ENCODE data around the gene EME2.
"Not testable (repeated sequence)": the region's sequence is repeated elsewhere in the genome, so short reads cannot be mapped to it uniquely, and the experiment has no call there.

EME2 gene

GRCh38 chr16:1791943-1792812, 19.6 kb downstream of the EME2 start:
- no peak for DNase-seq

DNA sequence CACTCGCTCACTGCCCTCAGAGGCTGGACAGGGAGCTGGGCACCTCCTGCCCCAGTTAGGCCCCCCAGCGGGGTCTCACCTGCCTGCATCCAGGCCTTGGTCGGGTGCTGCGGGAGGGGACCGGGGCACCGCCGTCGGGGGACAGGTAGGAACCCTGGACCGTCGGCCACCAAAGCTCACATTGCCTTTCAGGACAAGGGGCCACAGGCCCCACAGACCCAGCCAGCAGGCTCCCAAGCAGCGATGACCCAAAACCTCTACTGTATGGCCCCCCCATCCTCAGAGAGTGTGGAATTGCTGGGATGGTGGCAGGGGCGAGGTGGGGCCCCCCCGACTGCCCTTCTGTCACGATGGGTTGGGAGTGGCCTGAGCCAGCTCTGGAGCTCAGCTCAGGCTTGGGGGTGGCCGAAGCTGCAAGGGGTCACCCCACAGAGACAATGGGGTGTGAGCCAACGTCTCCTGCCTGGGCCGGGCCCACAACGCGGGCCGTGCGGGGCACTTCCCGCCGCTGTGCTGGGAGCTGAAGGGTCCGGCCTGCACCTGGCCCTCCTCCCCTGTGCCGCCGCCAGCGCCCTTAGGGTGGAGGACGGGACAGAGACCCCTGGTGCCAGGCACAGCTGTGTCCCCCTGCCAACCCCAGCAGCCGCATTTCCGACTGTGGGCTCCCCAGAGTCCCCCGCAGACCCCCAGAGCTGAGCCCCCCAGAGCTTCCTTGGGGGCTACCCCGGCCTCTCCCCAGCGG, 20.4 kb downstream of the EME2 start:
- DNase-seq: no peak

DNA sequence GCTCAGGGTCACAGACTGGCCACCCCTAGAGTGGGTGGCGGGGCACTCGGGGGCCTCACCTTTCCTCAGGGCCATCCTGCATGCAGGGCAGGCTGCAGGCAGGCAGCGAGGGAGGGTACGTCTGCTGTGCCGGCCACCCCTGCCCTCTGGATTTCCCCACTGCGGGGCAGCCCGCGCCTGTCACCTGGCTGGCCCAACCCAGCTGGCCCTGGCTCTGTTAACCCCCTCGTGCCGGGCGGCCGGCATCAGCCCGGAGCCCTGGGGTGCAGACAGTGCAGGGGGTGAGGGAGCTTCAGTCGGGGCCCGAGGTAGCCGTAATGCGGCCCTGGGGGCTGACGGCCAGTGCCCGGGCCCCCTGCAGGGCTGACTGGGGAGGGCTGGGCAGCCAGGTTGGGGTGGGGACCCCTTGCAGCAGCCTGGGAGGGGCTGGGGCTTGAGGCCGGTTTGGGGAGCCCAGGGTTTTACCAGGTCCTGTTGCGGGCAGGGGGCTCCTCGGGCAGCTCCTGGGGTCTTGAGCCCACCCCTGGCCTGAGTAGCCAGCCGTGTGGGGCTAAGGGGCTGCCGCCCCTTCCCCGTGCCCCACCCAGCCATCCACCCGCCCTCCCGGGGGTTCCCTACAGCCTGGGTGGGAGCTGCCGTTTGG, 21.1 kb downstream of the EME2 start, which contains the start of gene IGFALS:
IGFALS (minus strand) TSS at position 128 of the 643 bp plus-strand sequence; CDS start at position 75, 53 bp downstream.
- no peak for DNase-seq

DNA sequence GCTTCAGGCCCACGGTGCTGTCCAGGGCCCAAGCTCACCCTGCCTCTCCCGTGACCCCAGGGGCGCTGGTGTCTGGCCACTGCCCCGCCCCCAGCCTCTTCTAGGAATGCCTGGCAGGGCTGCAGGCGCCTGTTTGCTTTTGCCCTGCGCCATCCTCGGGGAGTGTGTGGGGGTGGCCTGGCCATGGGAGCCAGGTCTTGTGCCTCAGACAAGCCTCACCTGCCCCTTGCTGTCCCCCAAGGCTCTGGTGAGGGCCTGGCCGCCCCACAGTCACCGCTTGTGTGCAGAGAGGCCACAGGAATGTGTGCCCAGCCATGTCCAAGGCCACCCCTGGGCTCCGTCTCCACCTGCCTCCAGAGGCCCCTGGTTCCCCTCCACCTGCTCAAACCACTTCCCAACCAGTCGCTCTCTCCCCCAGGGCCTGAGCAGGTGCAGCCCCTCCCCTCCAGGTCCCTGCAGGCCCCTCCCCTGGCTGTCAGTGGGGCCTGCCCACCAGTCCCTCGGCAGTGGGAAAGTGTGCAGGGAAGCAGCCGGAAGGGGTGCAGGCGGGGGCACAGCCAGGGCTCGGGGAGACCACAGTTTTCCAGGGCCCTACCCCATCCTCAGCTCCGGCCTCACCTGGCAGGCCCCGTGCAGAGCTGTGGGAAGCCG, 21.7 kb downstream of the EME2 start:
- DNase-seq: peak; percentile 1

GRCh38 chr16:1794908-1795666, 22.5 kb downstream of the EME2 start:
- DNase-seq: no peak

DNA sequence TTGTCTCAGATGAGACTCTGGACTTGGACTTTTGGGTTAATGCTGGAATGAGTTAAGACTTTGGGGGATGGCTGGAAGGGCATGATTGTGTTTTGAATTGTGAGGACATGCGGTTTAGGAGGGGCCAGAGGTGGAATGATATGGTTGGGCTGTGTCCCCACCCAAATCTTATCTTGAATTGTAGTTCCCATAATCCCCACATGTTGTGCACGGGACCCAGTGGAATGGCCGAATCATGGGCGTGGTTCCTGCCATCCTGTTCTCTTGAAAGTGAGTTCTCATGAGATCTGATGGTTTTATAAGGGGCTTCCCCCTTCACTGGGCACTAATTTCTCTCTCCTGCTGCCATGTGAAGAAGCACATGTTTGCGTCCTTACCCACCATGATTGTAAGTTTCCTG, 26.7 kb downstream of the EME2 start:
- not testable (repeated sequence) for DNase-seq

GRCh38 chr16:1800701-1801100, 28.1 kb downstream of the EME2 start:
- no peak for DNase-seq

DNA sequence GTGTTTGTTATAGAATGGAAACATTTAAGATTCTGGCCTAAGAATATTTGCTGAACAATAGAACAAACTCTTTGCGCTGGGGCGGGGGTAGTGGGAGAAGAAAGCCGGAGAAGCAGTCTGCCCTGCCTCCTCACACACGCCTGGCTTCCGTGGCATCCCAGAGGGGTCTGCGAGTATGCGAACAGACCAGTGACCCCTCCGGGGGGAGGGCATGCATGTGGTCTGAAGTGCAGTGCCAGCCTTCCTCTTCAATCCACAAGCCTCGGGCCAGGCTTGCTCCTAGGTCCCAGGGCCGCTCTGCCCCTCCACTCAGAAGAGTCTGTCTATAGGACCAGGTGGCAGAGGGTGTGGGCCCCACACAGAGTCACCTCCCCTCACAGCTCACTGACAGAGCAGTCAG, 35.0 kb downstream of the EME2 start:
- DNase-seq: no peak

- DNase-seq: no peak
Measured at GRCh38 chr16:1808691-1809090, 36.1 kb downstream of the EME2 start.

- no peak for DNase-seq
Measured at GRCh38 chr16:1809281-1809801, 36.7 kb downstream of the EME2 start.

DNA sequence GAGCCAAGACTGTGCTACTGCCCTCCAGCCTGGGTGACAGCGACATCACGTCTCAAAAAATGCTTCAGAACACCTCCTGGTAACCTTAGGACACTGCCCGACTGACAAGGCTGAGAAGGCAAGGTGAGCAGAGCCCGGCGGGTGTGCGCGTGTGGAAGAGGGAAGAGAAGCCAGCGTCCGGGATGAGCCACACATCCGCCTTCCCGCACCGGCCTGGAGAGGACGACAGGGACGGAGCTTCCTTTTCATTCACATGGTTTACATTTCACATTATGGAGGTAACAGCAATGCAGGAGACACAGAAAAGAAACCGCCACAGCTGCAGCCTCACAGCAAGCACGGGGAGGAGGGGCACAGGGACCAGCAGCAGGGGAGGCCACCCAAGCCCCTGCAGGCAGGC, 37.5 kb downstream of the EME2 start:
- DNase-seq: no peak

- DNase-seq: no peak
Measured at GRCh38 chr16:1810536-1810935, 37.9 kb downstream of the EME2 start.

- peak; percentile 59 for DNase-seq
Measured at GRCh38 chr16:1812732-1813163, 40.1 kb downstream of the EME2 start.

DNA sequence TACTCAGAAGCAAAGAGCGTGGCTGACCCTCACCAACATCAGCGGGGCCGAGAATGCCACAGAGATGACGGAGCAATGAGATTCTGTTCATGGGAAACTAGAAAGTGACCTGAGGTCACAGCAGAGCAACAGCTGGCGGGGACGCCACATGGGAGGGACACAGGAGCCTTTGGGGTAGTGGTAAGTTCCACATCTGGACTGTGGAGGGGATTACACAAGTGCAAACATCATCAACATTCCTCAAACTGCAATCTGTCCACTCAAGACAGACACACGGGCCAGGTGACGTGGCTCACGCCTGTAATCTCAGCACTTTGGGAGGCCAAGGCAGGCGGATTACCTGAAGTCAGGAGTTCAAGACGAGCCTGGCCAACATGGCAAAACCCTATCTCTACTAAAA, 42.9 kb downstream of the EME2 start:
- DNase-seq: no peak

DNA sequence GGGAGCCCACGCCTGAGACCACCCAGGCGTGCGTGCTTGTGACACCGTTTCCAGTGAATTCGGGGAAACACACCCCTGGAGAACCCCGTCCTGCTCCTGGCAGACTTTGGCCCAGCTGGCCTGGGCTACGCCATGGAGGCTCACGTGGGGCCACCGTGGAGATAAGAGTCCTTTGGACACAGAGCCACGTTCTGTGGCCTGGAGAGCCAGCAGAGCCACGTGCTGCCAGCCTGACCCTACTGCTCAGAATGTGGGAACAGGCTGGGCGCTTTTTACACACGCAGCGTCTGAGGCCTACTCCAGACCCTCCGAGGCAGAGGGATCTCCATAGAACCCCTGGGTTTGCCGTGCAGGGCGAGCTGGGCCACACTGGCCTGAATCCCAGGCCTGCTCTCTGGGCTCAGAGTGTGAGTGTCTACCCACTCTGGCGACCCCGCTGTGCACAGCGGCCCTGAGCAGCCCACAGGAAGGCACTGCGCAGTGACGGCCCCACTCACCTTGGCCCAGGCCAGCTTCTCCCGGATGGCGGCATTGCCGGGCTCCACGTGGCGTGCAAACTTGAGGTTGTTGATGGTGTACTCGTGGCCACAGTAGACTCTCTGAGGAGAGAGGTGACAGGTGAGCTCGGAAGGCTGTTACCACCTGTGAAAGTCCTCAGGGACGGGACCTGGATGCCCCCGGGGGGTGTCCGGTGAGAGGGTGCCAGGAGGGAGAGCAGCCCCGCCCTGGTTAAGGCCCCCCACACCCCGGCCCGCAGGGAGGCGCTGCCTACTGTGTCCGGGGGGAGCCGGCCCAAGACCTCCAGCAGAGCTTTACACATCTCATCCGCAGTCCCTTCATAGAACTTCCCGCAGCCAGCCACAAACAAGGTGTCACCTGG, 44.0 kb downstream of the EME2 start:
- DNase-seq: no peak

DNA sequence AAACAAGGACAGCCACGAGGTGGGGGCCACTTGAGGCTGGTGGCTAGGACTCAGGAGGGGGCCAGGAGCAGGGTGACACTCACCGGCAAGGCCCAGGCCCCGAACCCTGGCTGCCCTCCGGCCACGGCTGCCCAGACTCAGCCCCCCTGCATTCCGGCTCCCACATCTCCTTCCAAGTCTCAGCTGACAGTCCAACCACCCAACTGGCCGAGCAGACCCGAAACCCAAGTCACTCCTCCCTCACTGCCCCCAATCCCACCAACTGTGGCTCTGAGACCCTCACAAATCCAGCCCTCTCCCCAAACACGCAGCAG, 44.6 kb downstream of the EME2 start:
- no peak for DNase-seq

- DNase-seq: no peak
Measured at GRCh38 chr16:1817716-1818115, 45.1 kb downstream of the EME2 start.

DNA sequence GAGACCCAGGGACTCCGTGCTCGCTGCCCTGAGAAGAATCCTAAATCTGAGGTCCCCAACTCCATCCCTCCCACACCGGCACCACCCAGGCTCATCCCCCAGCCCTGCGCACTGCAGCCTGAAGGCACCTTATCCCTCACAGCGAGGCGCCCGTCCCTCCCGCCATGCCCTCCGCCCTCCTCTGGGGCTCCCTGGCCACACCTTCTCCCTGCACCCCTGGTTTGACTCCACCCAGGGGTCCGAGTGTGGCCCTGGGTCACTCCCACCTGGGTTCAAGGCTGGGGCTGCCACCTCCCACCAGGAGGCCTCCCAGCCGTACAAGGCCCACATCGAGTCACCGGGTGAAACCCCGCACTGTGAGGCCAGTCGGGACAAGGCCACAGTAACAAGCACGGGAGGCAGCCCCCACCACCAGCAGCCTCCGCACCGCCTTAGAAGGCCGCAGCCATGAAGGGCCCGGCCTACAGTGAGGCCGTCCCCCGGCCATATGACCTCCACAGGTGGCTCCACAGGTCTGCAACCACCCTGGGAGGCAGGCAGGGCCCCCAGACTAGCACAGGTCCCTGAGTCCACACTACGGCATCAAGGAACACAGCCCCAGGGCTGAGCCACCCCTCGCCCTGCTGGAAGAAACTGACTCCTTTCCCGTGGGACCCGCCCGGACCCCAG, 45.7 kb downstream of the EME2 start:
- no peak for DNase-seq

GRCh38 chr16:1818873-1819525, 46.4 kb downstream of the EME2 start:
- DNase-seq: no peak

DNA sequence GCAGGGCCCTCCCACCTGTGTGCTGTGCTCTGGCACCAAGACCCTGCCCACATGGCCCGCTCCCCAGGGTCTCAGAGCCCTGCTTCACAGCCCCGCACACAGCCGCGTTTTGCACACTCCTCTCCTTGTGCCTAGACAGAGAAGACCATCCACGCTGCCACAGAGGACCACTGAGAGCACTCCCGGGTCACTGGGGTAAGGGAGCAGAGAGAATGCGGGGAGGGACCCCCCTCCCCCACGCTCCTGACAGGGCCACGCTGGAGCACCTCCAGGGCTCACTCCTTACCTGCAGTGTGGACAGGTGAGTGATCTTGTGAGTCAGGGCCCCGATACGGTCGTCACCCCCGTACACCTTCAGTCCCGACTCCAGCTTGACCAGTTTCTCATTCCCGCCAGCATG, 47.0 kb downstream of the EME2 start:
- DNase-seq: no peak
